Keratinocyte (primary cell): ENCODE data around the gene EVI5L. TPM values are rescaled to one million over a fixed set of nuclear protein-coding genes. Genes with fewer than 3 reads are reported as not detected.

Experiments used
- DNase-seq: peaks from one replicate; pipeline ENCODE4 v3.0.0-alpha.2; 2011; ENCODE audit warnings: low read depth, missing footprints, low spot score
- FAIRE-seq: peaks from 2 replicates; lab custom pipeline; 2011; peaks lifted over from hg19 to GRCh38; lab: Jason Lieb, UNC
- H2AFZ ChIP-seq: 2 replicates; pipeline ENCODE4 v1.6.0; 2012; ENCODE audit warnings: low read length, control low read depth, inconsistent platforms; ENCODE audit not compliant: control insufficient read depth
- H3K27ac ChIP-seq: 2 replicates; pipeline ENCODE4 v1.5.1; 2011; ENCODE audit warnings: low read length; ENCODE audit not compliant: control insufficient read depth, insufficient read depth
- H3K27me3 ChIP-seq: 3 replicates; pipeline ENCODE4 v1.6.0; 2011; ENCODE audit warnings: low read length; ENCODE audit not compliant: control insufficient read depth, insufficient read depth; ENCODE audit errors: extremely low read depth
- H3K36me3 ChIP-seq, 2 experiments: 2 replicates in 1 of 2; 3 replicates in 1 of 2; pipeline ENCODE4 v1.5.1; 2011; ENCODE audit warnings: low read length in 2 of 2, mild to moderate bottlenecking in 1 of 2; ENCODE audit not compliant: control insufficient read depth in 2 of 2, insufficient read depth in 2 of 2; ENCODE audit errors: extremely low read depth in 1 of 2
- H3K4me1 ChIP-seq: 3 replicates; pipeline ENCODE4 v1.5.1; 2011; ENCODE audit warnings: low read length; ENCODE audit not compliant: control insufficient read depth, insufficient read depth; ENCODE audit errors: extremely low read depth
- H3K4me2 ChIP-seq: 3 replicates; pipeline ENCODE4 v1.6.0; 2011; ENCODE audit warnings: low read depth, low read length; ENCODE audit not compliant: control insufficient read depth, insufficient read depth; ENCODE audit errors: extremely low read depth
- H3K4me3 ChIP-seq, 3 experiments: fragments of 200-600 bp in 1 of 3; sonication (generic) in 1 of 3; 2 replicates in 2 of 3; 3 replicates in 1 of 3; pipeline ENCODE4 v1.5.1; 2011 to 2016; ENCODE audit warnings: low read length in 3 of 3, mild to moderate bottlenecking in 3 of 3, control low read depth in 2 of 3, inconsistent platforms in 1 of 3, low read depth in 1 of 3, mixed read lengths in 1 of 3, mixed run types in 1 of 3, moderate library complexity in 1 of 3; ENCODE audit not compliant: control insufficient read depth in 2 of 3, insufficient read depth in 2 of 3; ENCODE audit errors: extremely low read depth in 1 of 3
- H3K79me2 ChIP-seq: 2 replicates; pipeline ENCODE4 v1.6.0; 2012; ENCODE audit warnings: low read length; ENCODE audit not compliant: control insufficient read depth, insufficient read depth
- H3K9ac ChIP-seq: 3 replicates; pipeline ENCODE4 v1.6.0; 2011; ENCODE audit warnings: low read length; ENCODE audit not compliant: control insufficient read depth, insufficient read depth; ENCODE audit errors: extremely low read depth
- H3K9me1 ChIP-seq: 3 replicates; pipeline ENCODE4 v1.6.0; 2011; ENCODE audit warnings: low read length; ENCODE audit not compliant: control insufficient read depth, insufficient read depth; ENCODE audit errors: extremely low read depth
- H3K9me3 ChIP-seq: 2 replicates; pipeline ENCODE4 v1.5.1; 2012; ENCODE audit warnings: low read depth, low read length; ENCODE audit not compliant: control insufficient read depth
- H4K20me1 ChIP-seq: 3 replicates; pipeline ENCODE4 v1.6.0; 2011; ENCODE audit warnings: low read length; ENCODE audit not compliant: control insufficient read depth, insufficient read depth; ENCODE audit errors: extremely low read depth
- EZH2 ChIP-seq: IDR thresholded peaks from one replicate; pipeline ENCODE4 v1.6.1; 2012; ENCODE audit warnings: inconsistent platforms, mild to moderate bottlenecking, low read length, moderate library complexity
- dilution Hi-C: fragments of 300-500 bp; cut with MboI; formaldehyde crosslinking; loops from one replicate; pipeline ENCODE4 v1.7.0; 2020; ENCODE audit warnings: low sequenced_read_pairs; ENCODE audit not compliant: extremely low pct_ligation_motif_present
- polyA plus RNA-seq, 5 experiments: library from polyadenylated mRNA; depleted of rRNA in 3 of 5; stranded (reverse) in 3 of 5; stranded (forward) in 1 of 5; unstranded in 1 of 5; fragments of >200 nt; gene quantifications; 1 replicate in 1 of 5; 2 replicates in 3 of 5; 3 replicates in 1 of 5; pipeline versions ENCODE4 v1.2.1 to v1.2.3, GENCODE V29; 2011 to 2012; ENCODE audit warnings: missing spikeins in 2 of 5, low read depth in 1 of 5, low replicate concordance in 1 of 5
- TF ChIP-seq, protein P1 (sequence below), 3 experiments: IDR thresholded peaks in 1 of 3; conservative IDR thresholded peaks in 1 of 3; optimal IDR thresholded peaks in 1 of 3; 2 replicates in 2 of 3; 3 replicates in 1 of 3; pipeline versions ENCODE3 to v1.5.1; 2011; ENCODE audit warnings: low read length in 3 of 3, mild to moderate bottlenecking in 3 of 3, moderate library complexity in 2 of 3, control low read depth in 1 of 3, inconsistent platforms in 1 of 3; ENCODE audit not compliant: insufficient read depth in 2 of 3; ENCODE audit errors: extremely low read depth in 1 of 3

Gene EVI5L
- polyA plus RNA-seq, 1 donor (not counting 4 experiments of a cell fraction or from before 2014, with no cell fraction given) = 7.5 TPM

DNA sequence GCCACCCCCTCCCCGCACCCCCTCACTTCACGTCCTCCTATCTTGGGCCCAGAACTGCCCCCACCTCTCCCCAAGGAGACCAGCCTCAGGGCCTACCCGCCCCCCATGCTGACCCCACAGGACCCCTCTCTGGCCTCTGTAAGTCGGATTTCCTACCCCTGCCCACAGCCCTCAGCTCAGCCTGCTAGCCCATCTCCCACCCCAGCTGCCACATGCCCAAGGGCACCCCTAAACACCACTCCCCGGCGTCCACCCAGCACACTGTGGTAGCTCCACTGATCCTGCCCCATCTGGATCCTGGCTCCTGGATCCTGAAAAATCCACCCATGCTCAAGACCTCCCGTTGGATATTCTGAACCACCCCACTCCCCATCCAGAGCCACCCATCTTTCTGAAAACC lies 805 bp downstream of the EVI5L start:
- dilution Hi-C loops = no loop called here

DNA sequence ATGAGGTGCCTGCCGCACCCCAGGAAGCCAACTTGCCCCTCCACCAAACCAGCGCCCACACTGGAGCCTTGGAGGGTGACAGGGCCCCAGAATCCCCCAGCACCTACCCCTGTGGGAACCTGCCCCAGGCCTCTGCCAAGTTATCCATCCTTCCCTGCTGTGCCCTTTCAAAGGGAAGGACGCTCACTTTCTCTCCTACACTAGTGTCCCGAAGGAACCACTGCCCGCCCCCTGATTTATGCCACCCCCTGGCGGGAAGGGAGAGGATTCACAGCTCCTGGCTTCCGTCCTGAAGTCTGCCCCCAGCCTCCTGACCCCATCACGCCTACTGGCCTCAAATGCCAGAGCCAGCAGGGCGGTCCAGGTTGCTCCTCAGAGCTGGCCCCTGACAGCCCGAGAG lies 1.4 kb downstream of the EVI5L start:
- FAIRE-seq (no peak), DNase-seq (no peak)
- H3K9ac ChIP-seq = peak overlapping the region; percentile 72
- peaks cover 34% of the 10 kb centered on the region for H3K4me1 ChIP-seq
- no peaks in the 10 kb centered on the region for H3K9me3 ChIP-seq
- no peaks in the 10 kb centered on the region for H4K20me1 ChIP-seq
- no peaks in the 10 kb centered on the region for H3K36me3 ChIP-seq
- H3K79me2 ChIP-seq = peaks cover 12% of the 10 kb centered on the region
- TF ChIP-seq, protein P1, sequence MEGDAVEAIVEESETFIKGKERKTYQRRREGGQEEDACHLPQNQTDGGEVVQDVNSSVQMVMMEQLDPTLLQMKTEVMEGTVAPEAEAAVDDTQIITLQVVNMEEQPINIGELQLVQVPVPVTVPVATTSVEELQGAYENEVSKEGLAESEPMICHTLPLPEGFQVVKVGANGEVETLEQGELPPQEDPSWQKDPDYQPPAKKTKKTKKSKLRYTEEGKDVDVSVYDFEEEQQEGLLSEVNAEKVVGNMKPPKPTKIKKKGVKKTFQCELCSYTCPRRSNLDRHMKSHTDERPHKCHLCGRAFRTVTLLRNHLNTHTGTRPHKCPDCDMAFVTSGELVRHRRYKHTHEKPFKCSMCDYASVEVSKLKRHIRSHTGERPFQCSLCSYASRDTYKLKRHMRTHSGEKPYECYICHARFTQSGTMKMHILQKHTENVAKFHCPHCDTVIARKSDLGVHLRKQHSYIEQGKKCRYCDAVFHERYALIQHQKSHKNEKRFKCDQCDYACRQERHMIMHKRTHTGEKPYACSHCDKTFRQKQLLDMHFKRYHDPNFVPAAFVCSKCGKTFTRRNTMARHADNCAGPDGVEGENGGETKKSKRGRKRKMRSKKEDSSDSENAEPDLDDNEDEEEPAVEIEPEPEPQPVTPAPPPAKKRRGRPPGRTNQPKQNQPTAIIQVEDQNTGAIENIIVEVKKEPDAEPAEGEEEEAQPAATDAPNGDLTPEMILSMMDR (optimal IDR thresholded peaks at IDR 0.05 in 1 of 3, IDR thresholded peaks at IDR 0.05 in 1 of 3, conservative IDR thresholded peaks at IDR 0.05 in 1 of 3; ENCODE audit: extremely low read depth in 1 of 3, insufficient read depth in 2 of 3, low read length in 3 of 3) = peak in 2 of 3 experiments; percentile 27 to 47
- no peak for TF ChIP-seq EZH2
- no peak overlapping the region for H2AFZ ChIP-seq
- H3K4me3 ChIP-seq = no peak overlapping the region
- no peaks in the 10 kb centered on the region for H3K27me3 ChIP-seq
- peaks cover 3% of the 10 kb centered on the region for H3K9me1 ChIP-seq
- H3K27ac ChIP-seq = no peak overlapping the region
- dilution Hi-C loops = no loop called here
- H3K4me2 ChIP-seq = peak overlapping the region; percentile 32

More for the DNA sequence above, 805 bp downstream of the EVI5L start:
- Histone ChIP-seq H3K27me3 (no peaks in the 10 kb centered on the region), H3K4me2 (peak overlapping the region; percentile 78), H3K9me3 (no peaks in the 10 kb centered on the region), H3K4me1 (peaks cover 34% of the 10 kb centered on the region), H4K20me1 (no peaks in the 10 kb centered on the region), H3K79me2 (peaks cover 12% of the 10 kb centered on the region), H3K4me3 (peak overlapping the region; percentile 56 to 88 (median 67)), H2AFZ (no peak overlapping the region), H3K27ac (no peak overlapping the region), H3K9me1 (peaks cover 3% of the 10 kb centered on the region), H3K36me3 (no peaks in the 10 kb centered on the region), H3K9ac (peak overlapping the region; percentile 72)
- FAIRE-seq (no peak), DNase-seq (no peak)
- no peak for TF ChIP-seq EZH2
- TF ChIP-seq, protein P1 (optimal IDR thresholded peaks at IDR 0.05 in 1 of 3, IDR thresholded peaks at IDR 0.05 in 1 of 3, conservative IDR thresholded peaks at IDR 0.05 in 1 of 3; ENCODE audit: extremely low read depth in 1 of 3, insufficient read depth in 2 of 3, low read length in 3 of 3) = no peak
